Activated CD8-positive, alpha-beta memory T cell treated with anti-CD3 and anti-CD28 coated beads for 4 hours (primary cell): ENCODE measurements around the gene PRKAR2B.
A peak's percentile ranks its signal among the peaks of the same experiment; 100 is the strongest.

ENCODE experiments used
- DNase-seq, 2 donors: peaks; one replicate each; pipeline ENCODE4 v3.0.0-alpha.2; 2020; ENCODE audit warnings: low read depth in 2 of 2

PRKAR2B gene

DNA sequence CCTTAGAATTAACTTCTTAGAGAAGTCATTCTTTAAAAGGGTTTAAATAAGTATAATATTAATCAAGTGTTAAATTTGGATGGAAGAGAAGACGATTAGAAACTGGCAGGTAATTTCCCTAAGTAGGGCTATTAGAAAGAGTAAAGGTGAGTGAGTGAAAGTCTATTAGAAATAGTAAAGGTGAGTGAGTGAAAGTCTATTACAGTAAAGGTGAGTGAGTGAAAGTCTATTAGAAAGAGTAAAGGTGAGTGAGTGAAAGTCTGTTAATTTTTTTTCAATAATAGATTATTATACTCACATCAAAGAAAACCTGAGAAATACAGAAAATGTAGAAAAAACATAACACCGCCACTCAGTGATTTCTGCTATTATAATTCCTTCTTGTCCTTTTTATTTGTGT lies 113.5 kb downstream of the PRKAR2B start:
- DNase-seq = no peak

DNA sequence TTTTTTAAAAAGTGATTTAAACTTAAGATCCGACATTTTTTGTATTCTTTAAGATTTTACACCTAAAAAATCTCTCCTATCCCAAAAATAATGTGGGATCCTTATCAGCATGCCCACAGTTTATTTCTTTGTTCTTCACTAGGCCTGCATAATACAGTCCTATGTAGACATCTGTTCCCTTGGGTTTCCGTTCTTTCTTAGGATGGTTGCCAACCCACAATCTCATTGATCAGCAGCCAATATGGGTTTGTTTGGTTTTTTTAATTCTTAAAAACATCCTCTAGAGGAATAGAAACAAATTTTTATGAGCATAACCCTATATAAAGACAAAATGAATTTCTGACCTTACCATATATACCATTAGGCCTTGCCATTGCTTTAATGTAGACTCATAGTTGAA lies 115.9 kb downstream of the PRKAR2B start:
- no peak for DNase-seq

DNA sequence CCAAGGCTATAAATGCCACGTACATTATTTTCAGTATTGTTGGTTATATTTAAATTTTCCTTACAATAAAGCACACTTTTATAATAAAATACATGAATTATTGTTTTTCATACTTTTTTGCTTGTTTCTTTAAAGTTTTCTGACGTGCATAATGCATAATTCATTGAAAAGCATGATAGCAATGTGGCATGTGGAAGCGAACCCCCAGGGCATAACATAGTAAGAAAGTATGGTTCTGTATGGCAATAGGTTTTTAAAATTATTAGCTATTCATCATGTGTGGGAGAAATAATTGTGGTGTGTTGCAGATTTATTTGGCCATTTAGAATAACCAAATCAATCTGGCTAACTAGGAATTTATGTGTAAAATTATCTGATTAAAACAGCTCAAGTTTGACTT lies 116.9 kb downstream of the PRKAR2B start:
- no peak for DNase-seq

DNA sequence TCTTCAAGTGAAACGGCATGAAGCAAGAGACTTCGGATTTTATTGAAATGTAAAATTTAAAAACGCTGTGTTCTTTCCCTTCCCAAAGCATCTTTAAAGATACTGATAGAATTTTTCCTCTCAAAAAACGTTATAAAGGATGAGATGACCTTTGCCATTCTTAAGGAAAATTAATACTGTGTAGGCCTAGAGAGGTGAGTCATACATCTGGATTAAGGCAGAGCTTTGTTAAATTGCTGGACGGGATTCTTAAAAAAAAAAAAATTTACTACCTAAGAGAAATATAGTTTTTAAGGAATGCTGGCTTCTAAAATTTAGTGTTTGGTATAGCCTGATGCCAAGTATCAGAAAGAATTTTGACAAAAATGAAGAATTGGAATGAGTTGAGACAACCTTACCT lies 118.0 kb downstream of the PRKAR2B start:
- DNase-seq = no peak

DNA sequence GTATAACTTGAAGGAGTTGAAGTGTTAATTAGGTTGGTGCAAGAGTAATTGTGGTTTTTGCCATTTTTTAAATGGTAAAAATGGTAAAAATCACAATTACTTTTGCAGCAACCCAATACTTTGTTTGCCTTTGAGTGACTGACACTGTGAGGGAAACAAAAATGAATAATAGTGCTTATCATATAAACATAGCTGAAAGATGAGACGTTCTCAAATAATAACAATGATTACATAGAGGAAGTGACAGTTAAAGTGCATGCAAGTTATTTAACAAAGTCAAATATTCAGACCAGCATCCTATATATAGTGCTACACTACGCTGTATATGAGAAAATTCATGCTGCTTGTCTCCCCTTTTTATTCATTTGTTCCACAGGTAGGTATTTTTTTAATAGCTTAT lies 119.6 kb downstream of the PRKAR2B start:
- no peak for DNase-seq

DNA sequence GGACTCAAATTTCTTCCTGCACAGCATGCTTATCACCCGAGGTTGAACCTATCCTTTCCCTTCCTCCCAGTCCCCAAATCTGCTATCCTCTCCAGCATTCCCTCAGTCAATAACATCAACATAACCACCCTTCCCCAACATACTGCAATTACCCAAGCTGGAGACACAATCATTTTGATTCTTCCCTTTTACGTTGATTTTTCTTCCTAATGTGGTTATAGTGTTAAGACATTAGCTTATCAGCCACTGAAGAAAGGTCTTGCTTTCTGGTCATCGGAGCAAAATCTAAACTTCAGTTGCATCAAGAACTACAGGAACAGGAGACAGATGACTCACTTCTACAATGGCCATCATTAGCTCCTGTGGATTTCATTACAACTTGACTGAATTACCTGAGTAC lies 120.8 kb downstream of the PRKAR2B start:
- DNase-seq = no peak

DNA sequence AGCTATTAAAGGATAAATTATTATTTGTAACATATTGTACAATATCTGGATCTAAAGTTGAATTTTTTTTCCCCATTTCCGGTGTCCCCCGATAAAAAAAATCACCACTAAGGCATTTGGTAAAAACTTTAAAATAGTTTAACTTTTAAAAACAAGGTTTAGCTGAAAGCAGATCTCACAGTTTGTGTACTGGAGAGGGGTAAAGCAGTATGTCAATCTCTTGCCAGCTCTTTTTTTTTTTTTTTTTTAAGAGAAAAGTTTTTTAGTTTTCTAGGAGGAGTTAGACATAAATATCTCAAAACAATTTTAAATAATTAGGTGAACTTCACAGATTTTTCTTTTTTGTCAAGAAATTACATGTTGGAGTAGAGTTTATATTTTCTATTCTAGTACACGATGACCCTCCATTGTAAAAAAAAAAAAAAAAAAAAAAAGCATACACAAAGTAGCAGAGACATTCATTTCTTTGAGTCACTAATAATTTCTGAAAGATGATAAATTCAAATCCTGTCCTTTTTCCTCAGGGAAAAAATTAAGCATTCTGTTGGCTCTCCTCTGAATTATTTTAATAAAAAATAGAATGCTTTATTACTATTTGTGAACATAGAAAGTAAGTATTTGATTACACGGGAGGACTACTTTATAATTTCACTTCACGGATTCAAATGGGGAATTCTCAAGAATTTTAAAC lies 122.4 kb downstream of the PRKAR2B start:
- no peak for DNase-seq

DNA sequence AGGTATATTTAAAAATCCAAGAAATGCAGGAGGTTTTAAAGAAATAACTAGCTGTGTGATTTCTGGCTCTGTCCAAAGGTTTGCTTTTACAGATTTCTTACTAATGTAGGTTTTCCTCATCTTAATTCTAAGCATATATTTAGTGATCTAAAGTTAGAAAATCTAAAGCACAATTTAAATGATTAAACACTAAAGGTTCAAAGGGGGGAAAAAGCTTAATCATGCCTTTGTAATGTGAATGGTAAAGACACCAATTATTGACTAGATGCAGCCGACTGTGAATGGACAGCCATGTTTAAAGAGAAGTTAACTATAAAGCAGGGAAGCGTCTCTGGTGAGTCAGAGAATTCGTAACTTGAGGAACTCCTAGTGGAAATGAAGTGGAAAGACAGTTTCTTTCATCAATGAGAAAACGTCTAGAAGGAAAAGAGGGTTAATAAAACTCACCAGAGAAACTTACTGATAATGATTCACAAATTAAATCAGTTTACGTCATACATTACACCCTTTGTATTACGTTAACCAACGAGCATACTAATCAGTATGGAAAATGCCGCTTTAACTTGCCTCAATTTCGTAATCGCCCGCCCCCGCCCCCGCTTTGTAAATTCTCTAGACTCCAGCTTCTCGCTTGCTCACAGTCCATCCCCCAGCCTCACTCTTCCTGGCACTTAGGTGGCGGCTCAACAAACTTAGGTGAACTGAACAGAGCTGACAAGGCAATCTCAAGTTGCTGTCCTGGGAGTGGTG lies 123.2 kb downstream of the PRKAR2B start:
- peak; percentile 43 to 47 for DNase-seq

DNA sequence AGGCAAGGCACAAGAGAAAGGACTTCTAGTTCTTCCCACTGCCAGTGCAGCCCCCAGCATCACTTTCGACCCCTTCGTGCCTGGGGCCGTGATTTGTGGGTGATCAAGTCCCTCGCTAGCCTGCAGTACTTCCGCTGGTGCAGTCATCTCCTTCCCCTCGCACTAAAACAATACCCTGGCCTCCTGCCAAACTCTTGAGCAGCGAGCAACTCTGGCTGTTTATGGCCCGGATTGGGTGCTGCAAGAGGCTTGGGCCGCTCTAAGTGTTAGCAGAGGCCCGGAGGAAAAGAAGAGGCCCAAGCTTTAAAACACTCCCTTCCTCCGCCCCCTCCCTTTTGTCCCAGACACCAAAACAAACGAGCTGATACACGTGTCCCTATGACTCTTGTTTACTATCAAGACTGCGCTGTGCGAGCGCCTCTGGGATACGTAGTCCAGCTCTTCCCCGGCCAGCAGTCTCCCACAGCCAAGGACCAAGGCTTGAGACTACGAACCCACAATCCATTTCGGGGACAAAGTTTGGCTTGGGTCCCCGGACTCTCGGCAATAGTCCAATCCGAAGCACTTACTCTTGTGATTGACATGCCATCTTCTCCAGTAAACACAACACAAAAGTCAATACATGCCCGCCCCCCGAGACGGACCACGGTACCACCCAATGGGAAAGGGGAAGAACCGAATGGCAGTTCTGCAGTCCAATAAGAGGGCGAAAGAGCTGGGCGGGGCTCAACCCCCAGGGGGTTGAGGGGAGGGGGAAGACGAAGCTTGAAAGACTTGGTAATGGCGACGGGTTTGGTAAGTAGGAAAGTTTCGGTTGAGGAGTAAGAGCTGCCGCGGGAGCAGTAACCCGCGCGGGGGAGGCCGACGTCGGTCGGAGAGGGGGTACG lies 124.0 kb downstream of the PRKAR2B start, which contains the start of gene HBP1:
Gene HBP1 (plus strand): TSS at position 771 of the 887 bp plus-strand sequence. CDS start 10,891 bp downstream, outside the sequence.
- peak; percentile 96 to 98 for DNase-seq

DNA sequence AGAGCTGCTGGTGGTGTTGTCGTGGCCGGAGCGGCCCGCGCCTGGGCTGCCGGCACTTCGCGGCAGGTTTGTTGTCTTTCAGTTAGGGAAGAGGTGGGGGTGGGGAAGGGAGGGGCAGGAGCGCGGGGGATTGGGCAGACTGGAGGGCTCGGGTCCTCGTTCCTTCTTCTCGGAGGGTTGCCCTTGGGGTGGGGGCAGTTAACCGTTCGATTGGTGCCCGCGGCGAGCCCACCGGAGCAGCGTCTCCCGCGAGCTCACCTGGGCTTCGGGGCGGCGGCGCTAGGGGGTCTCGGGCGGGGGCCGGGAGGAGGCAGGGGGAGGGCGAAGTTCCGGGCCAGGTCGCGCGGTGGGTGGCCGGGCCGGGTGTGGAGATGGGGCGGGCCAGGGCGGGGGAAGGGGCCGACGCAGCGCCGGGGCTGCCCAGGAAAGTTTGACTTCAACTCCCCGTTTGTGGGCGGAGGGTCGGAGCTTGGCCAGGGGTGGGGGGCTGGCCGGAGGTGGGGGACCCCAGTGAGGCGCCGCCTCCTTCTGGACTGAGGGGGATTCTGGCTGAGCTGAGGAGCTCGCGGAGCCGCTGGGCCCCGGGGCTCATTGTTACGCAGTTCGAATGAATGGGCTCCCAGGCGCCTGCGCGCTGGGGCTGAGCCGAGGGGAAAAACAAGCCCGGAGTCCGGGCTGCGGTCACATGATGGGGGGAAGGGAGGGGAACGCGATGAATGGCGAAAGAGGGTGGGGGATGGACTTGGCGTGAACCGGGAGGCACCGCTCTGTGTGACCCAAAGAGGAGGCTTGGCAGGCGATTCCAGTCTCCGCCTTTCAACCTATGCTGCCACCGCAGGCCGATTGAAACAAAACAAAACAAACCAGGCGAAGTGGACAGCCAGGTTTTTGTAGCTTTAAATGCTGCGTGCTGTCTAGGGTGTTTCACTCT lies 124.9 kb downstream of the PRKAR2B start:
- DNase-seq = peak; percentile 67 to 69

DNA sequence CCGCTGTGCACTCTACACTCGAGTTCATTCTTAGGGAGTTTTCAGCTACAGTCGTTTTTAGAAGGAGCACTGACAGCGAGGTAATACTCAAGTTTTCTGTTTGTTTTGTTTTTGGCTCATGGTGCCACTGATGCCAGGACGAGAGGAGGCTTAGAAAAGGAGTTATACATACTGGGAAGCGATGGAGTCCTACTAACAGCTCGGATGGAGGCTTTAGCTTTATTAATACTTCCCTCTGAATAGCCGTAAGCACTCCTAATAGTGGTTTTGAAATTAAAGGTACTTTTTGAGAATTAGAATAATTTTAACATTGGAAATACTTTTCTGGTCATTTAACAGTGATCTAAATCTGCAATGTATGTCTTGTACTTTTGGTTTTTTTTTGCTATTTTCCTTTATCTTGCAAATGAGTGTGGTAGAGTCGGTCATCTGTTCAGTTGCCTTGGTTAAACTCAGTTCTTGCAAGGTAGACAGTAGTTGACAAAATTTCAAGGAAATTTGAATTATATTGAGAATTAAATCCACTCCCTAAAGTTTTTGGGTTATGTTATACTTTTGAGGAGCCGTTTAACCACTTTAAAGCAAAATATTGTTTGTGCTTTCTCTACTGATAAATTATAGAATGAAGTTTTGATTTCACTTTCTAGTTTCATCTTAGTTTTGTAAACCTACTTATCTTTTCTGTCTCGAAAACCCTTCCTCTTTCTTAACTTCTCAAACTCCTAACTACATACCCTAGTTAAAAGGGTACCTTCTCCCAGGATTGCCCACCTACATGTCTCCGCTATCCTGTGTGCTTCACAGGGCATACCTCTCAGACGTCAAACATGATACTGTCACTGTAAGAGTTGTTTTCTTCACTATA lies 125.8 kb downstream of the PRKAR2B start:
- no peak for DNase-seq

DNA sequence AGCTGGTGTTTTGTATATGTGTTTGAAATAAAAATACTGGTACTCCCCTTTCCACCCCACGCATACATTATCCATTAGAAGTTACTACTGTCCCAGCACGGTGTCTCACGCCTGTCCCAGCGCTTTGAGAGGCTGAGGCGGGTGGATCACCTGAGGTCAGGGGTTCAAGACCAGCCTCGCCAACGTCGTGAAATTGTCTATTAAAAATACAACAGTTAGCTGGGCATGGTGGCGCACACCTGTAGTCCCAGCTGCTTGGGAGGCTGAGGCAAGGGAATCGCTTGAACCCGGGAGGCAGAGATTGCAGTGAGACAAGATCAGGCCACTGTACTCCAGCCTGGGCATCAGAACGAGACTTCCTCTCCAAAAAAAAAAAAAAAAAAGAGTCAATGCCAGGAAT lies 127.0 kb downstream of the PRKAR2B start:
- DNase-seq = no peak

DNA sequence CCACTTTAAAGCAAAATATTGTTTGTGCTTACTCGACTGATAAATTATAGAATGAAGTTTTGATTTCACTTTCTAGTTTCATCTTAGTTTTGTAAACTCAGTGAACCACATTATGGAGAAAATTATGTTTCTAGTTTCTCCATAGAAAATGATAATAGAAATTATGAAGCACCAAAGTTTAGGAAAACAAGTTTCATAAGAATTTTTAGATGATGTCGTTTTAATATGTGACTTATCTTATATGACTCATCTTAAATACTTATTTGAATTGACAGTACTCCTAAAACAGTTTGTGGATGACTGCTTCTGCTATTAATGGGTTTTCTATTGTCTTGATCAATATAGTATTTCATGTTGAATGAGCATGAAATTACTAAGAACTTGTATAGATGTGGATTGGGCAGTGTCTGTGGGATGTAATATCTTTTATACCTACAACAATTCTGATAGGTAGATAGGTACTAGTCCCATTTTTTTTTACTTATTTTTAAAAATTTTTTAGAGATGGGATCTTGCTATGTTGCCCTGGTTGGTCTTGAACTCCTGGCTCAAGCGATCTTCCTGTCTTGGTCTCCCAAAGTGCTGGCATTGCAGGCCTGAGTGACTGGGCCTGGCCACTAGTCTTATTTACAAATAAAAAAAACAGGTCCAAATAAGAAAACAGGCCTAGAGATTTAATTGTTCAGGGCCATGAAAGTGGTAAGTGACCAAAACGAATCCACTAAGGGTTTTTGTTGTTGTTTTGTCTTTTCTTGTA lies 127.9 kb downstream of the PRKAR2B start:
- no peak for DNase-seq

DNA sequence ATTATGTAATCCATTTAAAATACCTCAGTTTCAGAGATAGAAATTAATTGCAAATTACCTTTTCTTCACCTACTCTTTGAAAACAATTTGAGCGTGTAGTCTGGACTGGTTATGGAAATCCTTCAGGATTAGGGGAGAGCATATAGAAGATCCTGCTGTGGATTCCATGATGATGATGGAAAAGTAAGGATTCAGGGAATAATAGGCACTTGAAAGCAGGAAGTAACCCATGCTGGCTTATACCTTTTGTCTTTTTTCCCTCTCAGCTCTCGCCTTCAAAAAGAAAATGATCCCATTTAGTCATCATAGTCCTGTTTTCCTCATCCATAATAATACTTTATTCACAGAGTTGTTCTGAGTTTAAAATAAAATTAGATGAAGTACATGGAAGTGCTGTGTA lies 128.7 kb downstream of the PRKAR2B start:
- no peak for DNase-seq

DNA sequence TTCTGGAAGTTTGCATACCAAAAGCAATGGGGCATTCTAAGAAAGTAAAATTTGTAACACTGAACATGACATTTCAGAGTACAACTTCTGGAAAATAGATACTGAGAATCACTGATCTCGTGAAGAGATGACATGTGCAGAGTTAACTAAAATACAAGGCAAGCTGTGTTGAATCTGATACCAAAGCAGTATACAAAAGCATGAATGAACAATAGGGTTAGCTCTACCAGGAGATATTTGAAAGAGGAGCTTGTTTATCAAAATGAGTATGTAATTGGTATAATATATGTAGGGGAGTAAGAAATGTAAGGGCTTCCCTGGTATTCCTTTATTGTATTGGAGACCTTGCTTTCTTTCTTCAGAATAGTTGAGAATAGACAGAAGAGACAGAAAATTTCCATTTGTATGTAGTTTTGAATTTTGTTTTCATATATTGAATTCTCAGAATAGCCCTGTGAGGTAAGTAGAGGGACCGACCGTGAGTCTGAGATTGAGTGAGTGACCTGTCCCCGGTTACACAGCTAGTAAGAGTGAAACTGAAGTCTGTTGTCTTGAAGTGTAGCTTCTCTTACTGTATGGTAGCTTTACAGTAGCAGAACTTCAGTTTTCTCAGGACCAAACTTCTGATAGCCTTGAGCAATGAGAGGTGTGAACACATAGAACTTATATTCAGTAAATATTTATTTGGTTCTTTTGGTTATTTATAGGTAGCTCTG lies 129.3 kb downstream of the PRKAR2B start:
- no peak for DNase-seq

DNA sequence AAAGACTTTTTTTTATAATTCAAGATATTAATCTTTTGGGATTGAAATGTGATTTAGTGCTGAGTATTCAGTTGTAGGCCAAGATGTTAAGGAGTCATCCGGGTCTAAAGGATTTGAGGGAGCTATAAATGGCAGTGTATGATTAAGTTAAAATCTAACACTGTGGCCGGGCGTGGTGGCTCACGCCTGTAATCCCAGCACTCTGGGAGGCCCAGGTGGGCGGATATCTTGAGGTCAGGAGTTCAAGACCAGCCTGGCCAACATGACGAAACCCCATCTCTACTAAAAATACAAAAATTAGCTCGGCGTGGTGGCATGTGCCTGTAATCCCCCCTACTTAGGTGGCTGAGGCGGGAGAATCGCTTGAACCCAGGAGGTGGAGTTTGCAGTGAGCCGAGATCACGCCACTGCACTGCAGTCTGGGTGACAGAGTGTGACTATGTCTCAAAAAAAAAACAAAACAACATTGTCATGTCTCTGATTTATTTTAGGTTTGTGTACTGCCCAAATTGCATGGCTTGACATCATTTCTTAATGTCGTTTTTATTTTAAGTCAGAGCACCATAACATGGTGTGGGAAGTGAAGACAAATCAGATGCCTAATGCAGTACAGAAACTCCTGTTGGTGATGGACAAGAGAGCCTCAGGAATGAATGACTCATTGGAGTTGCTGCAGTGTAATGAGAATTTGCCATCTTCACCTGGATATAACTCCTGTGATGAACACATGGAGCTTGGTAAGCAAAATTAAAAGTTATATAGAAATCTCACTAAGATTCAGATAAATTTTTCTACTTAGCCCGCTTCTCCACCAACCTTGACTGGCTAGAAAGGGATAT lies 135.0 kb downstream of the PRKAR2B start:
- no peak for DNase-seq

DNA sequence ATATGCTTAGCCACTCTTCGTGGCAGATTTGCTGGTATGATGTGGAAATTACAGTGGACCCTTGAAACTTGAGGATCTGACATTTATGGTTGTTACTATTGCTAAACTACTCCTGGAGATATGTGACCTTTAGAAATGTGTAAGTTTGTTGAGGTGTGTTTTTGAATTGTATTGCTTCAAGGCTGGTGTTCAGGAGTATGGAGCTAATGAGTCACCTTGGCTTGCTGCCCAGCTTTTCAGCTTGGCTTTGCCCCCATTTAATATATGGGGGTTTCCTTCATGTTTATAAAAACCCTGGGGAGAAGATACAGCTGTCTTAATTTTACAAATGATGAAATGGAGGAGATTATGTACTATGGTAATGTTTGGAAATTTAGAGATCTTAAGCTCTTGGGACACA lies 135.9 kb downstream of the PRKAR2B start:
- DNase-seq = peak; percentile 57 to 61

DNA sequence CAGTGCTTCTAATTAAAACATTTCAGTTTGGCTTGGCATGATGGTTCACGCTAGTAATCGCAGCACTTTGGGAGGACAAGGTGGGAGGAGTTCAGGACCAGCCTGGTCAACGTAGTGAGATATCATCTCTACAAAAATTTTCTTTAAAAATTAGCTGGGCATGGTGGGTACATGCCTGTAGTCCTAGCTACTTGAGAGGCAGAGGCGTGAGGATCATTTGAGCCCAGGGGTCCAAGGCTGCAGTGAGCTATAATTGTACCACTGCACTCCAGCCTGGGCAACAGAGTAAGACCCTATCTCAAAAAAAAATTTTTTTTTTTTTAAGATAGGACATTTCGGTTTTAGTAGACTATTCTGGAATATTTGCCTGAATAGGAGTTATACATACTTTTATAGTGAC lies 136.7 kb downstream of the PRKAR2B start:
- DNase-seq = no peak
